GM13976 (cell line): ENCODE data around the gene SEMA5B.

ENCODE experiments used
- DNase-seq: peaks from one replicate; pipeline ENCODE4 v3.0.0; 2012; ENCODE audit warnings: low spot score
- in situ Hi-C: fragments of 300-500 bp; cut with MboI; formaldehyde crosslinking; loops from one replicate; pipeline ENCODE4 v1.12.0; 2022; ENCODE audit warnings: low sequenced_read_pairs, mixed read lengths, inconsistent platforms; ENCODE audit not compliant: unreplicated experiment
- TF ChIP-seq, protein P1 (sequence below): IDR thresholded peaks from 2 replicates; pipeline ENCODE4 v1.5.1; 2012; ENCODE audit warnings: borderline replicate concordance, mild to moderate bottlenecking; ENCODE audit not compliant: insufficient read depth; ENCODE audit errors: extremely low read depth, missing control alignments, control extremely low read depth

SEMA5B gene

DNA sequence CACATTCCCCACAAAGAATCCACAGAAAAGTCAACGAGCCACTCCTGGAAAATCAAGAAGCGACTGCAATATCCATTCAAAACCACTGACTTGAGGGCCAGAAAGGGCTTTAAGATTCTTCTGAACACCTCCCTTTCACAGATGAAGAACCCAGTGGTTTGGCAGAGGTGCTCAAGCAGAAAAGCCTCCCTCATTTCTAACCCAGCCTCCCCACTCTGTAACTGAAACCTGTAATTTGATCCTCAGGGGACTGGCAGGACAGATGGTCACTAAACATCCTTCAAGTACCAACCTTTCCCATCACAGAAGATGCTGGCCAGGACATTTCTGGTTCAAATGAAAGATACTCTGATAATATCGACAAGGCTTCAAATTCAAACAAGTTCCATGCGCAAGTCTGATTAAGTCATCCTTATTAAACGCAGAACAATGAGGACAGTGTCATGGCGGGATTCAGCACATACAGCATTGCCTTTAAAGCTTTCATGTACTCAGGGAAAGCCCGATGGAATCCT is 5.5 kb downstream of the SEMA5B start:
- no peak for DNase-seq
- in situ Hi-C loops = no loop called here
- TF ChIP-seq, protein P1, sequence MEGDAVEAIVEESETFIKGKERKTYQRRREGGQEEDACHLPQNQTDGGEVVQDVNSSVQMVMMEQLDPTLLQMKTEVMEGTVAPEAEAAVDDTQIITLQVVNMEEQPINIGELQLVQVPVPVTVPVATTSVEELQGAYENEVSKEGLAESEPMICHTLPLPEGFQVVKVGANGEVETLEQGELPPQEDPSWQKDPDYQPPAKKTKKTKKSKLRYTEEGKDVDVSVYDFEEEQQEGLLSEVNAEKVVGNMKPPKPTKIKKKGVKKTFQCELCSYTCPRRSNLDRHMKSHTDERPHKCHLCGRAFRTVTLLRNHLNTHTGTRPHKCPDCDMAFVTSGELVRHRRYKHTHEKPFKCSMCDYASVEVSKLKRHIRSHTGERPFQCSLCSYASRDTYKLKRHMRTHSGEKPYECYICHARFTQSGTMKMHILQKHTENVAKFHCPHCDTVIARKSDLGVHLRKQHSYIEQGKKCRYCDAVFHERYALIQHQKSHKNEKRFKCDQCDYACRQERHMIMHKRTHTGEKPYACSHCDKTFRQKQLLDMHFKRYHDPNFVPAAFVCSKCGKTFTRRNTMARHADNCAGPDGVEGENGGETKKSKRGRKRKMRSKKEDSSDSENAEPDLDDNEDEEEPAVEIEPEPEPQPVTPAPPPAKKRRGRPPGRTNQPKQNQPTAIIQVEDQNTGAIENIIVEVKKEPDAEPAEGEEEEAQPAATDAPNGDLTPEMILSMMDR = no peak

DNA sequence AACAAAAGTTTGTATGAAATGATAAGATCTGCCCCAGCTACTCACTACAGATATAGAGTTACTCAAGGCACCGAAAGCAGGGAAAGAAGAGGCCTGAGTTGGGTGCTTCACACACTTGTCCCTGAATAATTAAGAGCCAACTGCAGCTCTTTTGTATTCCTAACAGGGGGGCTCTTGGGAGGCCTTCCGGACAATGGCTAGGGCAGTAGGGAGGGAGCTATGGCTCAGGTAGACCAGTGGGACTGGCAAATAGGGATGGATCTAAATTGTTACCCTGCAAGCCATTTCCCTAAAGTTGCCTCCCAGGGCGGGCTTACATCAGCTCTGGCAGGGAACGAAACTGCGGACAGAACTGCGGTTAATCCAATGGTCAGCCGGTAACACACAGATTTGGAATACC is 6.2 kb downstream of the SEMA5B start:
- in situ Hi-C loops = no loop called here
- DNase-seq = no peak
- TF ChIP-seq, protein P1 = no peak

DNA sequence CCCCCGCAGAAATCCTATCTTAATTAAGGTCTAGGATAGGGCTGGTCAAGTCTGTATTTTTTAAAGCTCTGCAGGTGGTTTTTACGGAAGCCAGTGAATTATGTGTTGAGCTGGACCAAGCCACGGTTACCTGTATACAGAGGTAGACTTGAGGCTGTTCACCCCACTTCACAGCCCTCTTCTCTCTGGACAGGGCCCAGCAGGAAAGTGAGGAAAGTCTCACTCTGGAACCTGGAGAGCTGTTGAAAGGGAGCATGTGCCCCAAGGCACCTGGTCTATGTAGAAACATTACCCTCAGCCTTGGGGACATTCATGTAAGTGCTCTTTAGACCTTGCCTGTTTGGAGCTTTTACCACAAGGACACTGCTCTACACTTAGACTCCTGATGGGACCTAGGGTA is 6.9 kb downstream of the SEMA5B start:
- no peak for DNase-seq
- TF ChIP-seq, protein P1 = no peak
- in situ Hi-C loops = no loop called here

DNA sequence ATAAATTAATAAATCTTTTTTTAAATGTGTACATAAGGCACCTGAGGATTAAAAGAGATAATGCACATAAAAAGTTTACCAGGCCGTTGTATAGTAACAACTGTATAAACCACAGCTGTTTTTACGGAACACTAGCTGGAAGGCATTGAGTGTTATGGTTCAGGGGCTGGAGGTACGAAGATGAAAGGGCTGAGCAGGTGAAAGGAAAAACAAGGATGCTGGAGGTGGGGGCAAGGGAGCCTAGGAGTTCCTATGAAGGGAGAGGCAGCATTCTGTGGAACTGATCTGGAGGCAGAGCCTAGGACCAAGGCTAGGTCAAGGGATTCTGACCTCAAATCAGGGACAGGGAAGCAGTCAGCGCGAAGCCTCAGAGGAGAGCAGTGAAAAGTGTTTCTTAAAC is 8.0 kb downstream of the SEMA5B start:
- TF ChIP-seq, protein P1 = no peak
- no peak for DNase-seq
- in situ Hi-C loops = no loop called here

DNA sequence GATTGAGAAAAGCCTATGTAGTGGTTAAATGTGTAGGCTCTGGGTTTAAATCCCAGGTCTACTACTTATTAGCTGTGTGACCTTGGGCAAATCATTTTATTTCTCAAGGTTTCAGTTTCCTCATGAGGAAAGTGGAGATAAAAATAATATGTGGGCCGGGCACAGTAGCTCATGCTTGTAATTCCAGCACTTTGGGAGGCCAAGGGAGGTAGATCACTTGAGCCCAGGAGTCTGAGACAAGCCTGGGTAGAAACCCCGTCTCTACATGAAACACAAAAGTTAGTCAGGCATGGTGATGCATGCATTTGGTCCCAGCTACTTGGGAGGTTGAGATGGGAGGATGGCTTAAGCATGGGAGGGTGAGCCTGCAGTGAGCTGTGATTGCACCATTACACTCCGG is 8.4 kb downstream of the SEMA5B start:
- no peak for DNase-seq
- TF ChIP-seq, protein P1 = no peak
- in situ Hi-C loops = no loop called here

DNA sequence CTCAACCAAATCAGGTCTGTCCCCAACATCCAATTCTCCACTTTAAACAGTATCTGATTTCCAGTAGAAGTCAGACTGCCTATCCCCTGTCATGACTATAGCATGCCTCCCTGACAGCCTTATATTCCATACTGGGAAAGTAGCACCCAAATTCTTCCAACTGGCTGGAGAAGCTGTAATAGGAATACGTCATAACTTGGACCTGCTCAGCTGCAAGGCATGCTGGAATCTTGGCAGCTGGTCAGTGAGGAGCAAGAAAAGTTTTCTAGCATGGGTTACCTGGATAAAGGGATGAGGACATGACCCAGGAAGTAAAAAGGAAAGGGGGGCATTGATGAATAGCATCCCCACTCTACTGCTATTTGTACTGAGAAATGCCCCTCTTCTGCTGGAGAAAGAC is 8.9 kb downstream of the SEMA5B start:
- in situ Hi-C loops = no loop called here

More for the DNA sequence above, 8.9 kb downstream of the SEMA5B start:
- TF ChIP-seq, protein P1 = no peak
- DNase-seq = no peak
